NCI-H2196 (cell line): Measurements from ENCODE around the gene ZNF628.
"Not testable (repeated sequence)": the region's sequence is repeated elsewhere in the genome, so short reads cannot be mapped to it uniquely, and the experiment has no call there.

ENCODE experiments used
- DNase-seq: peaks from one replicate; lab custom pipeline; 2025; ENCODE audit not compliant: unreplicated experiment; lab: John Stamatoyannopoulos, UW

ZNF628 gene

GRCh38 chr19:55476100-55476775 lies at the start of gene ZNF628:
ZNF628 (plus strand) TSS chr19:55476617; CDS start chr19:55479911, 3,294 bp downstream.
- DNase-seq = peak; percentile 98

- no peak for DNase-seq
These were observed 45.2 kb upstream of the ZNF628 start for GRCh38 chr19:55431183-55431582.

GRCh38 chr19:55432241-55432959 lies 44.0 kb upstream of the ZNF628 start:
- DNase-seq = no peak

GRCh38 chr19:55433292-55433691 lies 43.1 kb upstream of the ZNF628 start:
- DNase-seq = no peak

GRCh38 chr19:55434356-55434919 lies 42.0 kb upstream of the ZNF628 start:
- no peak for DNase-seq

GRCh38 chr19:55435020-55435419 lies 41.4 kb upstream of the ZNF628 start:
- DNase-seq = no peak

- no peak for DNase-seq
These were observed 39.6 kb upstream of the ZNF628 start for GRCh38 chr19:55436847-55437246.

- DNase-seq = peak; percentile 70
These were observed 39.0 kb upstream of the ZNF628 start for GRCh38 chr19:55437410-55437809.

GRCh38 chr19:55439052-55439451 lies 37.4 kb upstream of the ZNF628 start:
- no peak for DNase-seq

- no peak for DNase-seq
These were observed 35.9 kb upstream of the ZNF628 start for GRCh38 chr19:55440411-55441105.

GRCh38 chr19:55441319-55441691 lies 35.1 kb upstream of the ZNF628 start:
- DNase-seq = no peak

- peak; percentile 66 for DNase-seq
These were observed 34.6 kb upstream of the ZNF628 start for GRCh38 chr19:55441692-55442321.

- DNase-seq = peak; percentile 51
These were observed 34.0 kb upstream of the ZNF628 start for GRCh38 chr19:55442372-55442961.

- DNase-seq = no peak
These were observed 33.2 kb upstream of the ZNF628 start, which contains the start of gene SHISA7 for GRCh38 chr19:55443045-55443823. SHISA7 (minus strand) TSS chr19:55443300; CDS start chr19:55442863, 437 bp downstream.

- no peak for DNase-seq
These were observed 32.5 kb upstream of the ZNF628 start for GRCh38 chr19:55443824-55444480.

GRCh38 chr19:55444646-55445045 lies 31.8 kb upstream of the ZNF628 start:
- no peak for DNase-seq

GRCh38 chr19:55446060-55446459 lies 30.4 kb upstream of the ZNF628 start:
- DNase-seq = no peak

GRCh38 chr19:55447421-55448174 lies 28.8 kb upstream of the ZNF628 start:
- DNase-seq = peak; percentile 71

- not testable (repeated sequence) for DNase-seq
These were observed 28.3 kb upstream of the ZNF628 start for GRCh38 chr19:55448175-55448490.
